ENCODE data around the gene CRIP3. TPM values are rescaled to one million over a fixed set of nuclear protein-coding genes. Genes with fewer than 3 reads are reported as not detected.

CRIP3 gene
- total RNA-seq, 1 donor from 2014 or later, result 0.75 TPM

DNA sequence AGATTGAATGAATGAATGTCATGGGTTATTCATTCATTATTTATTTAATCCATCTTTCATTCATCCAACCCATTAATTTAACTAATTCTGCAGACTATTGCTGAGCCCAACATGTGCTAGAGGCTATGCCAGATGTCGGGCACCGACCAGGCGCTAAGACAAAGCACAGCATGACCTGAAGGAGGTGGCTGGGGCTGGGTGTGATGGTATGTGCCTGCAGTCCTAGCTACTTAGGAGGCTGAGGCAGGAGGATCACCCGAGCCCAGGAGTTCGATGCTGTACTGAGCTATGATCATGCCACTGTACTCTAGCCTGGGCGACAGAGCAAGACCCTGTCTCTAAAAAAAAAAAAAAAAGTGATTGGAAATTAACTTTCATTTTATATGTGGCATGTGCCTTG, 16.3 kb downstream of the CRIP3 start:
- DNase-seq (ENCODE audit: low spot score), result no peak
- no peaks in the 10 kb centered on the region for H3K9me3 Mint-ChIP-seq
- peaks cover 16% of the 10 kb centered on the region for H3K27me3 Mint-ChIP-seq (ENCODE audit: low read depth)
- H3K4me1 Mint-ChIP-seq (ENCODE audit: low read depth), result no peaks in the 10 kb centered on the region
- no peaks in the 10 kb centered on the region for H3K36me3 Mint-ChIP-seq (ENCODE audit: low read depth)
- no peak overlapping the region for H3K4me3 Mint-ChIP-seq (ENCODE audit: low read depth)
- intact Hi-C loops (cut with micrococcal nuclease), result no loop called here
- no peak overlapping the region for H3K27ac Mint-ChIP-seq

DNA sequence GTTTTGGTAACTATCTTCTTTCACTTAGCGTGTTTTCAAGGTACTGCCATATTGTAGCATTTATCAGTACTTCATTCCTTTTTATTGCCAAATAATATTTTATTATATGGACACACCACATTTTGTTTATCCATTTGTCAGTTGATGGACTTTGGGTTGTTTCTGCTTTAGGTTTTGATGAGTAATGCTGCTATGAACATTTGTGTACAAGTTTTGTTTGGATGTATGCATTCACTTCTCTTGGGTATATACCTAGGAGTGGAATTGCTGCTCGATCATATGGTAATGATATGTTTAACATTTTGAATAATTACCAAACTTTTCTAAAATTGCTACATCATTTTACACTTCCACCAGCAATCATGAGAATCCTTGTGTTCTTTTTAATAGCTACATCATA, 16.9 kb downstream of the CRIP3 start:
- H3K4me1 Mint-ChIP-seq (ENCODE audit: low read depth), result no peaks in the 10 kb centered on the region
- intact Hi-C loops (cut with micrococcal nuclease), result no loop called here
- no peak for DNase-seq (ENCODE audit: low spot score)
- no peak overlapping the region for H3K4me3 Mint-ChIP-seq (ENCODE audit: low read depth)
- H3K27ac Mint-ChIP-seq, result no peak overlapping the region
- no peaks in the 10 kb centered on the region for H3K9me3 Mint-ChIP-seq
- H3K36me3 Mint-ChIP-seq (ENCODE audit: low read depth), result no peaks in the 10 kb centered on the region
- H3K27me3 Mint-ChIP-seq (ENCODE audit: low read depth), result peaks cover 19% of the 10 kb centered on the region

DNA sequence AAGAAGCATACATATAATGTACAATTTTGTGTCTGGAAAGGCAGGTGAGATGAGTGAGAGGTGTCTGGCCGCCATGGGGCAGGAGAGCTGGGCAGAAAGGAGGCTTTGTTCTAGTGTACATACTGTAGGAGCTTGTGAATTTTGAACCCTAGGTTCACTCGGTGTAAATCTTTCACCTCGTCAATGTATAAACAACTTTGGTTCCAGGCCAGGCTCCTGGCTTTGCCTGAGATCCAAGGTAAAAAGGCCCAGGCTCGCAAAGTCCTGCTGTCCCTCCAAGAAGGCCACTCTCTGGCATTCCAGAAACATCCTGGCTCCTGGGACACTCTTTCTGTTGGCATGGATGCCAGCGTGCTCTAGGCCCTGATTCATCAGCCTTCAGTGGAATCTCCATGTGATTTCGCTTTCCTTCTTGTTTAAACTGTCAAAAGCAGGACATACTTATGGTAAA, 17.7 kb downstream of the CRIP3 start:
- Mint-ChIP-seq H3K27ac (no peak overlapping the region), H3K27me3 (ENCODE audit: low read depth) (peaks cover 21% of the 10 kb centered on the region), H3K4me3 (ENCODE audit: low read depth) (no peak overlapping the region), H3K36me3 (ENCODE audit: low read depth) (no peaks in the 10 kb centered on the region), H3K9me3 (no peaks in the 10 kb centered on the region), H3K4me1 (ENCODE audit: low read depth) (no peaks in the 10 kb centered on the region)
- intact Hi-C loops (cut with micrococcal nuclease), result no loop called here
- DNase-seq (ENCODE audit: low spot score), result no peak

DNA sequence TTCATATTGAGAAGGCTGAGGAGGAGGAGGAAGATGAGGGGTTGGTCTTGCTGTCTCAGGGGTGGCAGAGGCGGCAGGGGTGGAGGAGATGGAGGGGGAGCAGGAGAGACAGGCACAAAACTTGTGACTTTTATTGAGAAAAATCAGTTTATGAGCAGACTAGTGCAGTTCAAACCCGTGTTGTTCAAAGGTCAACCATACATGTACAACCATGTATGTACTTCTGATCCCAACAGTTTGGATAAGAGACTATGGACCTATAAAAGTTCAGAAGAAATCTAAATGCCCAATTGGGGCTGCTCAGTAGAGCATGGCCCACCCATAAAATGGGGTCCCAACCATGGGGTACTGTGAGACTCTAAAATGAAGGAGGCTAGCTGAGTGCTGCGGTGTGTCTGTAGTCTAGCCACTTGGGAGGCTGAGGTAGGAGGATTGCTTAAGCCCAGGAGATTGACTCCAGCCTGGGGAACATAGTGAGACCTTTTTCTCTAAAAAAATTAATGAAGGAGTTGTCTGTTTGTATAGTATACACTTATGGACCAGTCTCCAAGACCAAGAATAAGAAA, 18.2 kb downstream of the CRIP3 start:
- intact Hi-C loops (cut with micrococcal nuclease), result no loop called here
- peaks cover 26% of the 10 kb centered on the region for H3K27me3 Mint-ChIP-seq (ENCODE audit: low read depth)
- DNase-seq (ENCODE audit: low spot score), result no peak
- no peaks in the 10 kb centered on the region for H3K4me1 Mint-ChIP-seq (ENCODE audit: low read depth)
- no peak overlapping the region for H3K4me3 Mint-ChIP-seq (ENCODE audit: low read depth)
- H3K27ac Mint-ChIP-seq, result no peak overlapping the region
- no peaks in the 10 kb centered on the region for H3K36me3 Mint-ChIP-seq (ENCODE audit: low read depth)
- no peaks in the 10 kb centered on the region for H3K9me3 Mint-ChIP-seq

DNA sequence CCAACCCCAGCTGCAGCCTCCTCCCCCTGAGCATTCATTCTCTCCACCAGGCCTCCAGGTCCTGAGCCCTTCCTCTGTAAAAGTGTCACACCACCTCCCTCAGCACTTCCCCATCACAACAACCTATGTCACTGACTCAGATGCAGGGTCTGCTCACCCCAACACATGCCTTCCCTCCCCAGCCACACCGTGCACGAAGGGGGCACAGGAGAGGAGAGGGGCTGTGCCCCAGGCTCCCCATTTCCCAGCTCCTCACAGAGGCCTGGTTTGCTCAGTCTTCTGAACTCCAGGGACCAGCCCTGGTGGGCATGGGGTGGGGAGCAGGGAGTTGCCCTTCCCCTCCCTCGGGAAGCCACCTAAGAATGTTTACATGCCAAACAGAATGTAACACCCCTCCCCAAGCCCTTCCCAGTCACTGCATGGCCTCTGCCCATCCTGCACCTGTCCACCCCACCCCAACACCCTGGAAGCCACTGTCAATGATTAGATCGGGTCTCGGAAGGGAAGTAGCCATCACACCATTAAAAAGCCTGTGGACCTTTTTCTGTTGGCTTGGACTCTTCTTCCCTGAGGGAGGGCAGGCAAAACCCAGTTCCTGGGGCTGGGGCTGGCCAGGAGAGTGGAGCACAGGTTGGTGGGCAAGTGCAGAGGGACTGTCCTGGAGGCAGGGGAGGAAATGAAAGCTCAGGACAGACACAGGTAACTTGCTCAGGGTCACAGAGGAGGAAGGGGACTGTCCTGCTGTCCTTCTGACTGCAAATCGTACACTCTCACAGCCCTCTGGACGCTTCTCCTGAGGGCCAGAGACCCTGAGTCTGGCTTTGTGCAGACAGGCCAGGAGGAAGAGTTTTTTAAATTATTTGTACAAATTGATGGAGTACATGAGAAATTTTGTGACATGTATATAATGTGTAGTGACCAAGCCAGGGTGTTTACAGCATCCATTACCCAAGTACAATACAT, 20.6 kb downstream of the CRIP3 start:
- Mint-ChIP-seq H3K27ac (no peak overlapping the region), H3K4me3 (ENCODE audit: low read depth) (no peak overlapping the region), H3K36me3 (ENCODE audit: low read depth) (no peaks in the 10 kb centered on the region), H3K27me3 (ENCODE audit: low read depth) (peaks cover 26% of the 10 kb centered on the region), H3K4me1 (ENCODE audit: low read depth) (no peaks in the 10 kb centered on the region), H3K9me3 (no peaks in the 10 kb centered on the region)
- intact Hi-C loops (cut with micrococcal nuclease), result no loop called here
- no peak for DNase-seq (ENCODE audit: low spot score)

DNA sequence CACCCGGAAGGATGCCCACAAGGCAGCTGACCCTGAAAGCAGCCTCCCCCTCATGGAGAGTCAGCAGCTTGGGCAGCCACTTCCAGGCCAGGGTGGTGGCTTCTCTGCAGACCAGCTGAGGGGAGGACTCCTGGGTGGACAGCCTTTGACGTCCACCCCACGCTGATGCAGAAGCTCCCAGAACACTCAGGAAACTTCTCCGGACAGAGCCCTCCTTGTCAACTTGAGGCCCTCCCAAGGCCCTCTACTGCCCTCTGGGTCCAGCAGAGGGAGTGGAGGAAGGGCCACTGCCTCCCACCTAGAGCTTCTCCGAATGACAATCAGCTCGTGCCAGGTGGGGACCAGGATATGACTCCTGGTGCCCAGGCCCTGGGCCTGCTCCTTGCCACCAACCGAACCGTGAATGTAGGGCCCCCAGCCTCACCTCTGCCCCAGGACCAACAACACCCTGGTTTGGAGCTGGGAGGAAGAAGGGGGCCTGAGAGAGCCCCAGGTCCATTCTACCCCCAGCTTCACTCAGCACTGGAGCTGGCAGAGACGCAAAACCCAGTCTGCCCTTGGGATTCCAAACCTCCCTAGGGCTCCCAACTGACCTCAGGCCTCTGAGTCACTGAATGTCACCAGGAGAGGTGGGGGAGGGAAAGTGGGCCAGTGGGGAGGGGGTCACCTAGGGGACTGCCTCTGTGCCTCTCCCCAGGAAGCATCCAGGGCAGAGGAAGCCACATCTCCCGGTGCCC, 21.5 kb downstream of the CRIP3 start:
- H3K9me3 Mint-ChIP-seq, result no peaks in the 10 kb centered on the region
- no peak for DNase-seq (ENCODE audit: low spot score)
- H3K36me3 Mint-ChIP-seq (ENCODE audit: low read depth), result no peaks in the 10 kb centered on the region
- H3K4me1 Mint-ChIP-seq (ENCODE audit: low read depth), result no peaks in the 10 kb centered on the region
- intact Hi-C loops (cut with micrococcal nuclease), result no loop called here
- no peak overlapping the region for H3K27ac Mint-ChIP-seq
- peaks cover 26% of the 10 kb centered on the region for H3K27me3 Mint-ChIP-seq (ENCODE audit: low read depth)
- no peak overlapping the region for H3K4me3 Mint-ChIP-seq (ENCODE audit: low read depth)

DNA sequence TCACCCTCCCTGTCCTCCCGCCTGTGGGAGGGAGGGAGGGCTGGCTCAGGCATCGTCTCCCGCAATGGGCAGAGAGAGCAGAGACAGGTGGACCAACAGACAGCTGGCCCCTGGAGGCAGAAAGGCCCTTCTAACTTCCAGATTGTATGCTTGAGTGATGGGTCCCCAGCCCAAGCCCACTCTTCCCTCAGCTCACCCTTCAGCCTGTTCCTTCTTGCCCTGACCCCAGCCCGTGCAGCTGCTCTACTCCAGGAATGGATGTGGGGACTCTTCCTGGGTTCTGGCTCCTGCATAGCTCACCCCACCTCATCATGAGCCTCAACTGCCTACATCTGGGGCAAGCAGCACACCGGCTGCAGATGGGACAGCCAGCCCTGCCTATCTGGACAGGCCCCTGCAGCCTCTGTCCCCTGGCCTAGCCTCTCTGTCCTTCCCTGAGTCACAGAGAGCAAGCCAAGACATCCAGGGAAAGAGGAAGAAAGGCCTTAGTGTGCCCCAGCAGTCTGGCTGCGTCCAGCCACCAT, 22.1 kb downstream of the CRIP3 start:
- H3K27ac Mint-ChIP-seq, result no peak overlapping the region
- H3K9me3 Mint-ChIP-seq, result no peaks in the 10 kb centered on the region
- H3K4me3 Mint-ChIP-seq (ENCODE audit: low read depth), result no peak overlapping the region
- intact Hi-C loops (cut with micrococcal nuclease), result no loop called here
- no peak for DNase-seq (ENCODE audit: low spot score)
- H3K4me1 Mint-ChIP-seq (ENCODE audit: low read depth), result no peaks in the 10 kb centered on the region
- no peaks in the 10 kb centered on the region for H3K36me3 Mint-ChIP-seq (ENCODE audit: low read depth)
- peaks cover 26% of the 10 kb centered on the region for H3K27me3 Mint-ChIP-seq (ENCODE audit: low read depth)

DNA sequence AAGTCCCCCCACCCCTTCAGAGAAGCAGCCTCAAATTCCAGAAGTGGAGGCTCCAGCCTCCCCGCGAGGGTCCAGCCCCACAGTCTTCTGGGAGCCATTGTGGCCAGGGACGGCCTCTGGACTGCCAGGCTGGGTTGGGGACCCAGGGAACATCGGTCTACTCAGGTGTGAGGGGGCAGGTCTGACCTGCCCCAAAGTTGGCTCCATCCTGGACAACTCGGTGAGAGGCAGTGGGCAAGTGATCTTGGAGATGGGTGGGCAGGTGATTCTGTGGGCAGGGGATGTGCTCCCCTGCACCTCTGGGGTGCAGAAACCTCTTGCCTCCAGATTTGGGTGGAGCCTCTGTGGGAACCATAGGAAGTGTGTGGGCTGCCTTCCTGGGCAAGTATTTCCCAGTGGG, 22.8 kb downstream of the CRIP3 start:
- Mint-ChIP-seq H3K4me3 (ENCODE audit: low read depth) (no peak overlapping the region), H3K36me3 (ENCODE audit: low read depth) (no peaks in the 10 kb centered on the region), H3K27ac (no peak overlapping the region), H3K4me1 (ENCODE audit: low read depth) (no peaks in the 10 kb centered on the region), H3K27me3 (ENCODE audit: low read depth) (peaks cover 28% of the 10 kb centered on the region), H3K9me3 (no peaks in the 10 kb centered on the region)
- no peak for DNase-seq (ENCODE audit: low spot score)
- intact Hi-C loops (cut with micrococcal nuclease), result no loop called here

DNA sequence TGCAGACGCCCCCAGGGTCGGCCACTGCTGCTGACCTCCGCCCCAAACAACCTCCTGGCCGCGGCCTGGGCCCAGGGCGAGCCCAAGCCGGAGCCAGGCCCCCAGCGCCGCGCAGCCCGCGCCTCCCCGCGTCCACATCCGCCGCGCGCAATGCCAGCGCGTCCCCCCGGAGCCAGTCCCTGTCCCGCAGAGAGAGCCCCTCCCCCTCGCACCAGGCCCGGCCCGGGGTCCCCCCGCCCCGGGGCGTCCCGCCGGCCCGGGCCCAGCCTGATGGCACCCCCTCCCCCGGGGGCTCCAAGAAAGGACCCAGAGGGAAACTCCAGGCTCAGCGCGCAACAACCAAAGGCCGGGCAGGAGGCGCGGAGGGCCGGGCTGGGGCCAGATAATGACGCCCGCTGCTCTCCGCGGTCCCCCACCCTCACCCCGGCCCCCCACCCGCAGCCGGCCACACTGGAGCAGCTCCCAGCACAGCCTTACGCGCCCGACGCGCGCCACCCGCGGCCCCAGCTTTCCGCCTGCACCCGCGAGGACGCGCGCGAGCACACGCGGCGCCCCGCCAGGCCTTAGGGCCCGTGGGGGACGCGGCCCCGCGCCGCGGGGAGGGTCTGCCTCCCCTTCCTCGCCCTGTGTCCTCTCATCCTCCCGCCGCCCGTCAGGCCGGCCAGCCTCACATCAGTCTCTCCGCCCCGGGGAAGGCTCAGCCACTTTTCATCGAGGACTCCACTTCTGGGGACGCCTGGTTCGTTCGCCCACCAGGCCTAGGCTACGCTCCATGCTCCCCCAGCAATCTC, 23.4 kb downstream of the CRIP3 start:
- Mint-ChIP-seq H3K4me3 (ENCODE audit: low read depth) (no peak overlapping the region), H3K36me3 (ENCODE audit: low read depth) (no peaks in the 10 kb centered on the region), H3K9me3 (no peaks in the 10 kb centered on the region), H3K4me1 (ENCODE audit: low read depth) (no peaks in the 10 kb centered on the region), H3K27ac (no peak overlapping the region), H3K27me3 (ENCODE audit: low read depth) (peaks cover 32% of the 10 kb centered on the region)
- intact Hi-C loops (cut with micrococcal nuclease), result no loop called here
- DNase-seq (ENCODE audit: low spot score), result no peak

DNA sequence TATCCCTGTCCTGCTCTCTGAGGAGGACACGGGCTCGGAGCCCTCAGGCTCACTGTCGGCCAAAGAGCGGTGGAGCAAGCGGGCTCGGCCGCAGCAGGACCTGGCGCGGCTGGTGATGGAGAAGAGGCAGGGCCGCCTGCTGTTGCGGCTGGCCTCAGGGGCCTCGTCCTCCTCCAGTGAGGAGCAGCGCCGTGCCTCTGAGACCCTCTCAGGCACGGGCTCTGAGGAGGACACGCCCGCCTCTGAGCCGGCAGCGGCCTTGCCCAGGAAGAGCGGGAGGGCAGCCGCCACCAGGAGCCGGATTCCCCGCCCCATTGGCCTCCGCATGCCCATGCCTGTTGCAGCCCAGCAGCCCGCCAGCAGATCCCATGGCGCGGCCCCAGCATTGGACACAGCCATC, 24.7 kb downstream of the CRIP3 start:
- Mint-ChIP-seq H3K27ac (no peak overlapping the region), H3K36me3 (ENCODE audit: low read depth) (no peaks in the 10 kb centered on the region), H3K27me3 (ENCODE audit: low read depth) (peaks cover 31% of the 10 kb centered on the region), H3K4me1 (ENCODE audit: low read depth) (no peaks in the 10 kb centered on the region), H3K4me3 (ENCODE audit: low read depth) (no peak overlapping the region), H3K9me3 (no peaks in the 10 kb centered on the region)
- intact Hi-C loops (cut with micrococcal nuclease), result no loop called here
- DNase-seq (ENCODE audit: low spot score), result no peak

DNA sequence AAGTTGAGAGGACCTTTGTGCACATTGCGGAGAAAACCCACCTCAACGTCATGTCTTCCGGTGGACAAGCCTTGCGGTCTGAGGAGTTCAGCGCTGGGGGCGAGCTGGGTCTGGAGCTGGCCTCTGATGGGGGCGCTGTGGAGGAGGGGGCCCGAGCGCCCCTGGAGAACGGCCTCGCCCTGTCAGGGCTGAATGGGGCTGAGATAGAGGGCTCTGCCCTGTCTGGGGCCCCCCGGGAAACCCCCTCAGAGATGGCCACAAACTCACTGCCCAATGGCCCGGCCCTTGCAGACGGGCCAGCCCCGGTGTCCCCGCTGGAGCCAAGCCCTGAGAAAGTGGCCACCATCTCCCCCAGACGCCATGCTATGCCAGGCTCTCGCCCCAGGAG, 25.1 kb downstream of the CRIP3 start:
- intact Hi-C loops (cut with micrococcal nuclease), result no loop called here
- DNase-seq (ENCODE audit: low spot score), result no peak
- no peaks in the 10 kb centered on the region for H3K9me3 Mint-ChIP-seq
- peaks cover 32% of the 10 kb centered on the region for H3K27me3 Mint-ChIP-seq (ENCODE audit: low read depth)
- no peak overlapping the region for H3K4me3 Mint-ChIP-seq (ENCODE audit: low read depth)
- peaks cover under 1% of the 10 kb centered on the region for H3K4me1 Mint-ChIP-seq (ENCODE audit: low read depth)
- no peak overlapping the region for H3K27ac Mint-ChIP-seq
- no peaks in the 10 kb centered on the region for H3K36me3 Mint-ChIP-seq (ENCODE audit: low read depth)

Measured in activated T-helper 2 cell treated with anti-CD3 and anti-CD28 coated beads, Interferon-gamma antibody, Interleukin-2, Interleukin-4, amounts not matched to agents 10 μg/mL and 5 μg/mL and 100 μg/mL, durations not matched to agents 14 hours and 24 hours and 36 hours (primary cell).